Midbrain (tissue), 1 donor: ENCODE measurements around the gene ATP9A.

ENCODE experiments used
- DNase-seq: peaks from one replicate; lab custom pipeline; 2025; lab: John Stamatoyannopoulos, UW

ATP9A gene

DNA sequence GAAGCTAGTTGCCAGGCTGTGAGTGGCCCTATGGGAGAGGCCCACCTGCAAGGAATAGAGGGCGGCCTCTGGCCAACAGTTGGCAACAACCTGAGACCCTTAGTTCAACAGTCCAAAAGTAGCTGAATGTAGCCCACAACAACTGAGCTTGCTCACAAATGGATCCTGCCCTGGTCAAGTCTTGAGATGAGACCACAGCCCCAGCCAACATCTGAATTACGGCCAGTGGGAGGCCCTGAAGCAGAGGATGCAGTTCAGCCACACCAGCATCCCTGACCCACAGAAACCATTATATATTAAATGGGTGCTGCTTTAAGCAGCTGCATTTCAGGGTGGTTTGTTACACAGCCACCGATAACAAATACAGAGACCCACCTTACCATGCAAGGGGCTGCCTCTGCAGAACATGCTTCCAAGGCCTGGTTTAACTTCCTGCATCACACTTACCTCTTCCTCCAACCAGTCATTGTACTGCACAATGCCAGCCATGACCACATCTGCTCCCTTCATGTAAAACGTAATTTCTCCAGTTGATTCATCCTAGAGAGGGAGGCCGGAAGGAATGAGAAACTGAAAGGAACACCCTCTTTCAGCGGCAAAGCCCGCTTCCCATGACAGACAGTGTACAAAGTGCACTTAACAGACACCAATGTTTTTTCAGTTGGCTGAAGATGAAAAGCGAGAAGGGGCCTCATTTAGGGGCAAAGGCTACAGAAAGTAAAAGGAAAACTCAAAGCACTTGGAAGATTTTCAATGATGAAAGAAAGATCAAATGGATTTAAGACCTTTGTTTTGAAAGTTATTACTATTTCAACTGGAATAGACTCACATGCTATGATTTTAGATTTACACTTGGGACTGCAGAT lies 139.4 kb downstream of the ATP9A start:
- no peak for DNase-seq

DNA sequence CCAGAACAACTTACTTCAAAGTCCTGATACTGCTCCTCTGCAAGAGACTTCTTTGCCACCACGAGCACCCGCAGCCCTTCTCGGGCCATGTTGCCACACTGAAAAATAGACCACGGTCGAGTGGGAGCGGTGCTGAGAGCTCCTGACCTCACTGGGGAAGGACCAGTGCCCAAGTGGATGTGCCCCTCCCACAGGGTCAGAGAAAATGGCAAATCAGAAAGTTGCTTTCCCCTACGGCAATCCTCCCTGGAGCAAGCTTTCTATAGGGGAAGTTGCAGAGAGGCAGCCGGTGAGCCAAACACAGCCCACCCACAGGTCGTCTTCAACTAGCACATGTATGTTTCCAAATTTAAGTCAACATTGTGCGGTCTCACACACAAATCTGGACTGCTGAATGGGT lies 140.6 kb downstream of the ATP9A start:
- DNase-seq, result no peak

DNA sequence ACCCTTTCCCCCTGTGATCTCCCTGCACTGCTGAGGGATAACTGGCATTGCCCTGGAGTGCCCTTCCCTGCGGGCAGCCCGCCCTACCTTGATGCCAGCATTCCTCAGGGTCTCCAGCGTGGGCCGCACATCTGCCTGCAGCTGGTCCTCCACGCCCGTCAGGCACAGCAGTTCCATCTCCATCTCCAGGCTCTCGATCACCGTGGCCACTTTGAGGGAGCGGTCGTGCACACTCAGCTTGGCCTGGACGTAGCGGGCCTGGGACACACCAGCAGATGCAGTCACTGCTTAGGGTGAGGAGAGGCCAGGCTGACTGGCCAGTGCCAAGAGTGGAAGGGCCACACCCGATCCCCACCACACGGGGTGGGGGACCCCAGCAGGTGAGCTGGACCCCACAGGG lies 143.1 kb downstream of the ATP9A start:
- no peak for DNase-seq

DNA sequence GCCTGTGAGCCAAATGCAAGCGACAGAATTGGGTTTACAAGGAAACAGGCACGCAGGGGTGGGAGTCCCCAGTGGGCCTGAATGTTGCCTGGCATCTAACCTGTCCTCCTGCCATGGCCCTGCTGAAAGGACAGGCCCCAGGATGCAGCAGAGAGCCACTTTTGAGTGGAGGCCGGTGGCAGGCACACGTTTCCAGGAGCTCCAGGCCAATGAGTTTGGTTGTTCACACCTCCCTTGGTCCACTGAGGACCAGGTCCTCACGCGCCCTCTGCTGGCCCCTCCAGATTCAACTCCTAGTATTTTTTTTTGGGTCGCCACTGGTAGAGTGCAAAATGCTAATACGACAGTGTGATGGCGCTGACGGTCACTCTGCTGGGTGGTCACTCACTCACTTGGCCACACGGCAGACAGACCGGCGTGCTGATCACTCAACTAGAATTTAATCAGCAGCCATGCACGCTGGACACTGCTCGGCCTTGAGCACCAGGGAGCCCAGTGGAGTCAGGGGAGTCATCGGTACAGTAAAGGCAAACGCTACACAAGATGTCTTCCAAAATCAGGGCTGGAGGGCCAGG lies 143.9 kb downstream of the ATP9A start:
- no peak for DNase-seq

DNA sequence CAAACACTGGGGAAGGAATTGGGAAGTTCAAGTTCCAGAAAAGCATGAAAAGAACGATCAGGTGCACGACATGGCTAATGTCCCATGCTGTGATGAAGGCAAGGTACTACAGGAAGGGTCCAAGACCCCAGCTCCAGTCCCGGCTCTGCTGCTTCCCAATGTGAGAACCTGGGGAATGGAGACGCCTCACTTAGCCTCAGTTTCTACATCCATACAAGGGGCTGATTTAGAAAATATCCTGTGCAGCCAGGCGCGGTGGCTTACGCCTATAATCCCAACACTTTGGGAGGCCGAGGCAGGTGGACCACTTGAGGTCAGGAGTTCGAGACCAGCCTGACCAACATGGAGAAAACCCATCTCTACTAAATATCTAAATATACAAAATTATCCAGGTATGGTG lies 144.9 kb downstream of the ATP9A start:
- no peak for DNase-seq

DNA sequence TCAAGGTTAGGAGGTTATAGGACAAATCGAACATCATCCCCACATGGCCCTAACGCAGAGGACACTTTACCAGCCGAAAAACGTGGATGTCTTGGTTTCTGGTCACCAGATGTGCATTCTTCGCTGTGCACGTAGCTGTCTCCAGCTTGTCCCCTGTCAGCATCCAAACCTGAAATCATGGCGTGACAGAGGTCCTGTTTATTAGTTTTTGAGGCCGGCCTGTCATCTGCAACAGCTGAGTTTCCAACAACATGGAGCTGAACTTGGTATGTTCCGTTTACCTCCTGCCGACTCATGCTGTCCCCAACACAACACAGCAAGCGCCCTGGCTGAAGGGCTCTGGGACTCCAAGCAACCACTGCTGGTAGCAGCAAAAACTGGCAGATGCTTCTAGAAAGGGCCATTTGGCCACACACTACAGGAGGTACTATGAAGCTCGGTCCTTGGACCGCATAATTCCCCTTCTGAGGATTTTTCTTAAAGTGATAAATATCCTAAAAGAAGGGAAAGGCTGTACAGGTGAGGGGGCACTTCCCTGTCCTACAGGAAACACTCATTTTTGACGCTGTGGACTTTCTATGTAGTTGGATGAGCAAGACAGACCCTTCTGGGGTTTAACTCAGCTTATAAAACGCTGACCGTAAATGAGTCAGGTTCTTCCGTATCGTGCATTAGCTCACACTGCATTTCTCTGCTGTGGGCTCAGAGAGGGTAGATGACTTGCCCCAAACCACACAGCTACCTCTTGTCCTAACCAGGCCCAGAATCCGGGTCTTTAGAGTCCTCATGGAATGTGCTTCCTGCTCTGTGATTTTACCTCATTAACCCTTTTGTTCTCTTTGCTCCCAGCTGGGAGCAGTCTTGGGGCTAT lies 146.0 kb downstream of the ATP9A start:
- no peak for DNase-seq

DNA sequence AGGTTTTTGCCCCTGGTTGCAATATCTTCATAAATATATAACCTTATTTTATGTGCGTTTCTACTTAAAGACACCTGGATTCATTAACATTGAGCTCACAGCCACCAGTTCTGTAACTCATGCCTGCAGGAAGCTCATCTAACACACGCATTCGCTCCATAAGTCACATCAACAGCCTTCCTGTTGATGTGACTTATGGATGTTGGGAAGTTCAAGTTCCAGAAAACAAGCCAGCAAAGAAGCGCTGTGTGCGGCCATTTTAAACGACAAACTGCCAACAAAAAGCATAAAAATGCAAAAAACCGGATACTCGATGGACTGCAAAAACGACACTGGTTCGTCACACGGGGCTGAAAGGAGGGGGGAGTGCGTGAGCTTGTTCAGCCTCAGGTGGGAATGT lies 147.8 kb downstream of the ATP9A start:
- DNase-seq, result no peak

DNA sequence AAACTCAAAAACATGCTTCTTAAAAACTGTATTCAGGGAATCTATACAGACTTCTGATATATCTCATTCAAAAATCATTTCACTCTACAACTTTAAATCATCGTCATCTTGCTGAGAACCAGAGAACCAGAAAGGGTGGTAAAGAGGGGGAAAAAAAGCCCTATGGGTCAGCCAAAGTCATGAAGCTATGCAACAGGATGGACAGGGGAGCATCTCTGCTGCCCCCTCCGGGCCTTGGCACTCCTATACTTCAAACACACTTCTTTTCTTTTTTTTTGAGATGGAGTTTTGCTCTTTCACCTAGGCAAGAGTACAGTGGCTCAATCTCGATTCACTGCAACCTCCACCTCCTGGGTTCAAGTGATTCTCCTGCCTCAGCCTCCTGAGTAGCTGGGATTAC lies 152.1 kb downstream of the ATP9A start:
- DNase-seq, result no peak

DNA sequence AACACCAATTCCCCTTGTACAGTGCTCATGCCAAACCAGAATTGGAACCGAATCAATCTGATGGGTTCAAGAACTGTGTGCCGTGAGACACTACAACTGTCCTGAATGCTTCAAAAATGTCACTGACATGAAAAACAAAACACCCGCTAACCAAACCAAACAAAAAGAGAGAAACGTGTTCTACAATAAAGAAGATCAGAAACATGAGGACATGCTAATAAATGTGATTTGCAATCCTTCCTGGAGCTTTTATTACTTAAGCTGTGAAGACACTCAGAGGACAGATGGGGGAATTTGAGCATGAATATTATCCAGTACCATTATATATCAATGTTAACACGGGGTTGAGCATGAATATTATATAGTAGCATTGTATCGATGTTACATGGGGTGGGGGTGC lies 153.5 kb downstream of the ATP9A start:
- no peak for DNase-seq

DNA sequence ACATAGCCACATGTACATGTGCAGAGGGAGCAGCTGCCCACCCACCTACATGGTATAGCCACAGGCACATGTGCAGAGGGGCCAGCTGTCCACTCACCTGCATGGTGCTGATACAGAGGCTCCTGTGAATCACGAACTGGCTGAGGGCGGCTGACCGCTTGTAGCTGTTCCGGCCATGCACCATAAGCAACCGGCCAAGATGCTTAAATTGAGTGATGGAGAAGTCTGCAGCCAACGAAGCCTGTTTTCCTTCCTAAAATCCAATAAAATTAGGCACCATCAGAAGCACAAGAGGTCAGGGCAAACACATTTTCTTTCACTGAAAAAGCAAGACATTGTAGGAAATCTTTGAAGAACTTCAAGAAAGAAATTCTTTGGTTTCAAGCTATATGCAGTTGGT lies 154.6 kb downstream of the ATP9A start:
- no peak for DNase-seq

DNA sequence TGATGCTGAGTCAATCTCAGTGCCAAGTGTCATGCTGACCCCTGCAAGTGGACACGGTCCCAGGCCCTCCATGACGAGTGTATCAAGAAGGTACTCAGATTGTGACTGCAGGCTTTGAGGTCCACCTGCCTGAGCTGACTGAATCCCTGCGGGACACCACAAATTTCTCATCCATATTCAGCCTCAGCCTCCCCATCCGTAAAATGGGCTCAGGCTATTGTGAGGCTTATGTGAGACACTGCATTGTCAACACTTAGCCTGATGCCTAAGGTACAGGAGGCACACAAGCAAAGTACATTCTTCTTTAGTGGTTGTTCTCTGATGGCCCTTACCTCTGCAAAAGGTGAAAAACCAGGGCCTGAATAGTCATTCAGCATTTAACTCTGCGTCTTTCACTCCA lies 155.3 kb downstream of the ATP9A start:
- DNase-seq, result no peak

DNA sequence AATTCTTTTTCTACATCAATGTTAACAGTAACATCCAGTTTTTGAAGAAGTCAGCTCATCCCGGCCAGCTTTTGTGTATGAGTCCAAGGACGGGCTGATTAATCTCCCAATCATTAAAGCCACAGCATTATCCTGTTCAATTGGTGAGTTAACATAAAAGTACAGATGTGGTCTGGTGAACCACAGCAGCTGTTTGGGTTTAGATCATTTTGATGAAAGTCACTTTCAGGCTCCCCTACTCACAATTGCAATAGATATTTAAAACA lies 156.6 kb downstream of the ATP9A start:
- DNase-seq, result no peak

DNA sequence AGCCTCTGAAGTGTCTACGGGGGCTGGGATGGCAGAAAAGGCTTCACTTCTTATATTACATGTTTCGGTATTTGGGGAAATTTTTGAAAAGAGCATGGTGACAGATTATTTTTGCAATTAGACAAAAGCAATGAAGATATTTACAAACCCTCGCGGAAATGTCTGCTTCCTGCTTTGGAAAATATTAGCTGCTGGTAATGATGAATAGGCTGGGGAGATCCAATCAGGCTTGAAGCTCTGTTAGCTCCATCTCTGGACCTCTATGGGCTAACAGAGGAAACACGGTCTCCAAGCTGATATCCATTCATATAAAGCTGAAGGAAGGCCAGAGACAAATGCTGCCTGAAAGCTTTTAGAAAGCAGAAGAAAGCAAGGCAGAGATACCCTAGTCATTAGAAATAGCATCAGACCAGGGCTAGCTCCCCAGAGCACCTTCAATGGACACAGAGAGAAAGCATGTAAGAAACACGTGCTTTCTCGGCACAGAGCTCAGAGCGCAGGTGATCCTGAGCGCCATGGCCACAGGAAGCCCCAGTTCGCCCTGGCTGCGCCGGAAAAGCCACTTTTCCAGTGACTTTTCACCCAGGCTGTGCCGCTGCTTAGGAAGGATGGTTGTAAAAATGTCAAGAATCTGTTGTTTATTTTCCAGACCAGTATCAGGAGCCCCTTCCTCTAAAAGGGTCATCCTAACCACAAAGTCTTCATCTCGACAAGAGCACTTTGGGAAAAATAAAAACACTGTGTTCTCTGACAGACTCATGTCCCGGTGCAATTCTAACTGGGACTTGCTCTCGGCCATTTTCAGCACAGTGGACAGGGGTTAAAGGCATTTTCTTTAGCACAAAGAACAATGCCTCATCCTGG lies 157.2 kb downstream of the ATP9A start:
- no peak for DNase-seq

DNA sequence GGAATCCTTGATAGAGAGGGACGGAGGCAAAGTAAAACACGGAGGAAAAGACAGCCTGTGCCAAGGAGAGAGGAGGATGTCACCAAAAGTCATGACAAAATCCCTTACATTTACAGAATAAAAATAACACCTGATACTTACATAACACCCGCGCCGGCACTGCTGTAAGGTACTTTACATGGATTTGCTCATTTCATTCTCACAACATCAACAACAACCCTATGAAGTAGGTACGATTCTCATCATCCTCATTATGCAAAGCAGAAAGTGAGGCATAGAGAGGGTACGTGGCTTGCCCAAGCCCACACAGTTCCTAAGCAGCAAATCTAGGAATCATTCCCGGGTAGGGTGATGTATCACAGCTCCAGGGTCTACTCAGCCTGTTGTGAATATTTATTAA lies 158.1 kb downstream of the ATP9A start:
- no peak for DNase-seq

DNA sequence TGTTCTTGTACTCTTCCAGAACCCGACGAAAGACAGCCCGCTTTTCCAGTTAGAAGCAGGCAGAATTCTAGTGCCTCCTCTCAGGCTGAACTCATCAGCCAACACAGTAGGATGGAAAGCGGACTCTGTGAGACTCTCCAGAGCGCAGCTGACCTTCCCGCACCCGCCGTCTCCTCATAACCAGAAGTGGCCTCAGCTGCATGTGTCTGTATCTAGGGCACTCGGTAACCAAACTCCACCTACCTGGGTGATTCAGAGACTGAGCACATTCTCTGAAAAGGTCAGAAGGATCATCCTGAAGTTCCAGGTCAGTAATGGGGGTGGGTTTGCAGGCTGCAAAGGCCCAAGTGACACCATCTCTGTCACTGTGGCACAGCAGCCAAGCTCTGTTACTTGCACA lies 158.9 kb downstream of the ATP9A start:
- no peak for DNase-seq

DNA sequence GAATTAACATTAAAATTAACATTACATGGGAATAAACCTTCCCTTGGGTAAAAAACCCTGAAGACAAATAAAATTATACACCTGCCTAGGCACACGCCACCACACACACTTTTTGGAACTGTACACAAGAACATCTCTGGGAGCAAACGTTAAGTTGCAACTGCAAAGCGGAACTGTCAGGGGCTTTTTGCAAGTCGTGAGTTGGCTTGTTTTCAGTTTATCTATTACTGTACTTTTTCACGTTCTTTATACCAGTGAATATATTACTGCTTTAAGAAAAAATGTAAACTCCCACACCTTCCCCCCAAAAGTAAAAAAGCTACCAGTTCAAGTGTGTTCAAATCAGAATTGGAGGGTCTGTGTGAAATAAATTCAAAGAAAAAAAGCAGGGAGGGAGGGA lies 160.1 kb downstream of the ATP9A start:
- DNase-seq, result no peak

DNA sequence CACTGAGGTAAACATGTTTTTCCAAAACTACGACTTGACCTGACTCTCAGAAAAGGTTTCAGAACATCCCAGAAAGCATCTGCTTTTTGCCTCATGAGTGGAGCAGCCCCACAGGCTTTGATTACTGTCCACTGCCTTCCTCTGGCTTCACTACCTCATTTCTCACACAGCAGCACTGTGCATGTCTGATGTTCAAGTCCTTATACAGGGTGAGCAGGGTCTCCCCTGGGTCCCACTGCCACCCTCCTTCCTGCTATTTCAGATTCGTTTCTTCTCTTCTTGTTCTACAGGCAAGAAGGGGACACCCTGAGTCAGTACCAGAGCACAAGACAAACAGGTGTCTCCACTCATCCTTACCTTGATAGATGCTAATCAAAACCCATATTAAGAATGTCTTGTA lies 161.0 kb downstream of the ATP9A start:
- DNase-seq, result no peak

DNA sequence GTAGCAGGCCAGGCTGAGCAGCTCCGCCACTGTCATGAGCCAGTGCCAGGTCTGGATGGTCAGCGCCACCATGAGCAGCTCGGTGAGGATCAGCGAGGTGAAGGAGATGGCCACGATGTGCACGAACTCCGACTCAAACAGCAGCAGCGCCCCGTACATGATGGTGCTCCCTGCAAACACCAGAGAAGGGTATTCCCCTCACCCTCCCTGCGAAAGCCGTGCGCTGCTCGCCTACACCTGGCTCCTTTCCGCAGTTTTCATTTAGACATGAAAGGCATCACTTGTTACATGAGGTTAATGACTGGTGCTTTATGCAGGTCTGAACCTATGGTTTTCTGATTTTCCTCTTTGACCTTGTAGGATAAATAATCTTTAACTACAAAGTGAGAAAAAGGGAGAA lies 163.3 kb downstream of the ATP9A start:
- DNase-seq, result no peak

DNA sequence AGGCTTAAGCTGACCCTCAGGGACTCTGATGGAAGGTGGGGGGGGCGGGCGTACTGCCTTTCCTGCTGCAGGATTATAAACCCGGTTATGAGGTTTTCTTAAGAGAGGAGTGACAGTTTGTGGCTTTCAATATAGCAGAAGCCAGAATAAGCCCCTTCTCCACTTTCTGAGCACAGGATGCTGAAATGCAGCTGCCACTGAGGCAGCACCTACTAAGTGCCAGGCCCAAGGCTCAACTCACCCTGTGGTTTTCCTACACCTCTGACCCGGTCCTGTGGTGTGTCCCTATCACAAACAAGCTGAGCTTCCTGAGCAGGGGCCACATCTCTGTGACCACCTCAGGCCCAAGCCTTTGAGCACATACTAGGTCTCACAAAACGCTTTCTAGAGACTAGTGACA lies 166.1 kb downstream of the ATP9A start:
- no peak for DNase-seq

DNA sequence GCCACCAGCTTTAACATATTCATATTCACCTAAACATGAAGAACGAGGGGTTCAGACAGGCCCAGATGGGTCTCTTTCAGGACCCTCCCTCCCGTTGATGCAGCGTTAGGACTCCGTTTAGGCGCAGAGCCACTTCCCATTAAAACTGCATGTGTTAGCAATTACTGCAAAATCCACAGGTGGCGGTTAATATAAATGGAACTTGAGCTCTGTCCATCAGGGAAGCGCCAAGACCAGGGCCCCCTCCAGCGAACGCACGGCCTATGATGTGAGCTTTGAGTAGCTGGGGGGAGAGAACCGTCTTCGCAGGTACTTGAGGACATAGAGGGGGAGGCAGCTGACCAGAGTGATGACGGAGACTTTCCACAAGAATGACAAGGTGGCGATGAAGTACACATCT lies 167.2 kb downstream of the ATP9A start:
- DNase-seq, result no peak

DNA sequence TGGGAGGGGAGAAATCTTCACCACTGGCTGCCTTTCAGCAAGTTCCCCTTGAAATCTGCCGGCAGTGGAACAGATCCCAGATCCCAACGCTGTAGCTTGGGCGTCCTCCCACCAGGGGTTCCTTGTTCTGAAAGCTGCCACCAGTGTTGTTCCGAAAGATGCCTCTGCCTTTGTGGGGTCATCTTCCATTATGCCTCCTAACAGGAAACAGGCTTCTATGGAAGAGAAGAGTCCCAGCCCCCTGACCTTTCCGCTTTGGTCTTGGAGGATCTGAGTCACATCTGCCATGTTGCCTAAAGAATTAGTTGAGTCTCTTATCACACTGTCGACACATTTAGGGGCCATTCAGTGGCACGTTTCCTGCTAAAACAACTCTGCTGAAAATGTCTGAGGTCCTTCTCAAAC lies 168.2 kb downstream of the ATP9A start:
- no peak for DNase-seq

DNA sequence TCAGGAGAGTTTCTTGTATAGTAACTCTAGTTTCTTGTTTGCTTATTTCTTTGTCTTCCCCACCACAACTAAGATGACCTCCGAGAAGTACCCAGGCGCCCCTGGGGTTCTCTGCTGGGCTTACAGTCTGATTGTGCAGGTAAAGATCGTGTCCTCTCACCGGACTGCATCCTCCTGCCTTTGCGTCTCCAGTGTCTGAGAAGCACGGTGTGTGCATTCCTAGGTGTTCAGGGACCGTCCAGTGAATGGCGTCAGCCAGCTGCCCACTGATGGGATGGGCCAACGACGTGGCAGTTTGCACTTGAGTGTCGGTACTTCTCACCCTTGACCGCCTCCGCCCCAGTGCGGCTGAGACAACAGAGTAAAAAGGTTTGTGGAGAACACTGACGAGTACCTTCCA lies 169.6 kb downstream of the ATP9A start:
- no peak for DNase-seq
